Suprapubic skin (tissue), 4 donors: ENCODE measurements around the gene HAUS7. TPM values are rescaled to one million over a fixed set of nuclear protein-coding genes. Genes with fewer than 3 reads are reported as not detected.

Source experiments
- DNase-seq, 2 donors: peaks; one replicate each; pipeline ENCODE4 v3.0.0-alpha.2; 2019; ENCODE audit warnings: low spot score in 2 of 2
- H3K27ac ChIP-seq: fragments of 200-600 bp; sonication (generic); one replicate; pipeline ENCODE4 v1.5.1; 2019
- H3K27me3 ChIP-seq: fragments of 200-600 bp; sonication (generic); one replicate; pipeline ENCODE4 v1.5.1; 2019
- H3K36me3 ChIP-seq: fragments of 200-600 bp; sonication (generic); one replicate; pipeline ENCODE4 v1.5.1; 2019
- H3K4me1 ChIP-seq: fragments of 200-600 bp; sonication (generic); one replicate; pipeline ENCODE4 v1.5.1; 2019
- H3K4me3 ChIP-seq: fragments of 200-600 bp; sonication (generic); one replicate; pipeline ENCODE4 v1.5.1; 2019; ENCODE audit warnings: mild to moderate bottlenecking
- H3K9me3 ChIP-seq: fragments of 200-600 bp; sonication (generic); one replicate; pipeline ENCODE4 v1.5.1; 2019
- CTCF ChIP-seq, 2 donors: fragments of 200-600 bp in 1 of 2; fragments of 450-650 bp in 1 of 2; sonication (generic) in 1 of 2; IDR thresholded peaks; one replicate each; pipeline ENCODE4 v1.5.1; 2016 to 2019; ENCODE audit warnings: antibody characterized with exemption in 2 of 2, mild to moderate bottlenecking in 1 of 2, moderate library complexity in 1 of 2
- EP300 ChIP-seq: sonication (generic); formaldehyde crosslinking; IDR thresholded peaks from one replicate; pipeline ENCODE4 v1.6.1; 2017; ENCODE audit warnings: antibody characterized with exemption
- POLR2A ChIP-seq, 2 donors: fragments of 450-650 bp; IDR thresholded peaks; one replicate each; pipeline ENCODE4 v1.6.1; 2017; ENCODE audit warnings: antibody characterized with exemption in 2 of 2, mild to moderate bottlenecking in 2 of 2, moderate library complexity in 2 of 2
- POLR2AphosphoS5 ChIP-seq, 3 donors: sonication (generic); formaldehyde crosslinking; IDR thresholded peaks; one replicate each; pipeline ENCODE4 v1.6.1; 2017; ENCODE audit warnings: antibody characterized with exemption in 3 of 3
- WGBS: methylation state at CpG from one replicate; pipeline ENCODE4 v1.1.5; 2018; 5-methylcytosine and 5-hydroxymethylcytosine counted together
- total RNA-seq, 4 donors: library from RNA; depleted of rRNA; stranded (reverse); fragments of >200 nt; gene quantifications; one replicate each; pipeline ENCODE4 v1.1.0, GENCODE V29; 2016

The HAUS7 gene
- total RNA-seq, 4 donors from 2014 or later, result 16.4 to 43.4 (median 18.9) TPM

- Histone ChIP-seq H3K36me3 (no peaks in the 10 kb centered on the region), H3K4me1 (no peaks in the 10 kb centered on the region), H3K27ac (no peak overlapping the region), H3K27me3 (no peaks in the 10 kb centered on the region), H3K9me3 (no peaks in the 10 kb centered on the region), H3K4me3 (no peak overlapping the region)
- 76% methylated on average over 9 of the region's 9 CpGs for WGBS
- DNase-seq, result no peak
- no peak for TF ChIP-seq CTCF (IDR thresholded peaks at IDR 0.05)
- no peak for TF ChIP-seq EP300
- no peak for TF ChIP-seq POLR2A (IDR thresholded peaks at IDR 0.05)
- TF ChIP-seq POLR2AphosphoS5 (IDR thresholded peaks at IDR 0.05), result no peak
Observed at GRCh38 chrX:153441981-153442380, 28.4 kb downstream of the HAUS7 start.

- H3K4me1 ChIP-seq, result no peaks in the 10 kb centered on the region
- WGBS, result 66% methylated on average over 7 of the region's 7 CpGs
Observed at GRCh38 chrX:153441296-153441695, 29.1 kb downstream of the HAUS7 start.

GRCh38 chrX:153440556-153441135, 29.7 kb downstream of the HAUS7 start:
- no peaks in the 10 kb centered on the region for H3K27me3 ChIP-seq
- H3K4me3 ChIP-seq, result no peak overlapping the region
- H3K36me3 ChIP-seq, result no peaks in the 10 kb centered on the region
- H3K9me3 ChIP-seq, result no peaks in the 10 kb centered on the region
- DNase-seq, result no peak
- 72% methylated on average over 11 of the region's 13 CpGs for WGBS
- TF ChIP-seq POLR2A (IDR thresholded peaks at IDR 0.05), result no peak
- no peak for TF ChIP-seq CTCF (IDR thresholded peaks at IDR 0.05)
- no peak for TF ChIP-seq EP300
- no peak for TF ChIP-seq POLR2AphosphoS5 (IDR thresholded peaks at IDR 0.05)
- no peak overlapping the region for H3K27ac ChIP-seq
- no peaks in the 10 kb centered on the region for H3K4me1 ChIP-seq

More at GRCh38 chrX:153441296-153441695, 29.1 kb downstream of the HAUS7 start:
- no peak overlapping the region for H3K27ac ChIP-seq
- no peaks in the 10 kb centered on the region for H3K36me3 ChIP-seq
- no peaks in the 10 kb centered on the region for H3K27me3 ChIP-seq
- no peaks in the 10 kb centered on the region for H3K9me3 ChIP-seq
- no peak for DNase-seq
- H3K4me3 ChIP-seq, result no peak overlapping the region
- TF ChIP-seq POLR2AphosphoS5 (IDR thresholded peaks at IDR 0.05) (no peak), CTCF (IDR thresholded peaks at IDR 0.05) (no peak), EP300 (no peak), POLR2A (IDR thresholded peaks at IDR 0.05) (no peak)

GRCh38 chrX:153439977-153440376, 30.4 kb downstream of the HAUS7 start:
- H3K4me1 ChIP-seq, result no peaks in the 10 kb centered on the region
- WGBS, result 88% methylated on average over 4 of the region's 4 CpGs

GRCh38 chrX:153438532-153438931, 31.8 kb downstream of the HAUS7 start:
- WGBS, result 36% methylated on average over 8 of the region's 8 CpGs
- H3K9me3 ChIP-seq, result no peaks in the 10 kb centered on the region
- no peak for DNase-seq

More at GRCh38 chrX:153439977-153440376, 30.4 kb downstream of the HAUS7 start:
- TF ChIP-seq CTCF (IDR thresholded peaks at IDR 0.05) (no peak), POLR2A (IDR thresholded peaks at IDR 0.05) (no peak), EP300 (no peak), POLR2AphosphoS5 (IDR thresholded peaks at IDR 0.05) (no peak)
- Histone ChIP-seq H3K27ac (no peak overlapping the region), H3K4me3 (no peak overlapping the region), H3K27me3 (no peaks in the 10 kb centered on the region), H3K36me3 (no peaks in the 10 kb centered on the region), H3K9me3 (no peaks in the 10 kb centered on the region)
- DNase-seq, result no peak

More at GRCh38 chrX:153438532-153438931, 31.8 kb downstream of the HAUS7 start:
- no peak for TF ChIP-seq CTCF (IDR thresholded peaks at IDR 0.05)
- H3K4me1 ChIP-seq, result no peaks in the 10 kb centered on the region
- no peaks in the 10 kb centered on the region for H3K27me3 ChIP-seq
- H3K36me3 ChIP-seq, result no peaks in the 10 kb centered on the region
- no peak overlapping the region for H3K4me3 ChIP-seq
- H3K27ac ChIP-seq, result no peak overlapping the region
